ENCODE results near the gene CD83.
A peak's percentile ranks its signal among the peaks of the same experiment; 100 is the strongest.

Gene CD83

GRCh38 chr6:14108571-14109410, 8.8 kb upstream of the CD83 start:
- no peak for TF ChIP-seq CTCF (IDR thresholded peaks at IDR 0.05; ENCODE audit: low read depth, low read length)
- H3K4me3 ChIP-seq (replicated peaks in 1 of 2; ENCODE audit: low read depth in 2 of 2, low read length in 2 of 2) = no peak overlapping the region
- no peak for DNase-seq (ENCODE audit: low read depth in 2 of 2)

DNA sequence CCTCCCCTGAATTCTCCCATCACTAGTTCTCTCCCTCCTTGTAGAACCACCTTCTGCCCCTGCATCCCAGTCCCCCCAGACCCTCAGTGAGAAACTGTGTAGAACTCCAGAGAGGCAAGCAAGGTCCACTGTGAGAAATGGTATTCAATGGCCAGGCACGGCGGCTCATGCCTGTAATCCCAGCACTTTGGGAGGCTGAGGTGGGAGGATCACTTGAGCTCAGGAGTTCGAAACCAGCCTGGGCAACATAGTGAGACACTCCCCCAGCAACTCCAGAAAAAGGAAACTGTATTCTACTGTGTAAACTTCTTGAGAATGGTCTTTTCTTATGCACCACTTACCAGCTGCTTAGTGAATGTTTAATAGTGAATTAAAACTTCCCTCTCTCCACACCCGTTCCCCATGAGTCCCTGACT, 8.2 kb upstream of the CD83 start:
- DNase-seq (ENCODE audit: low read depth in 2 of 2) = no peak
- TF ChIP-seq CTCF (IDR thresholded peaks at IDR 0.05; ENCODE audit: low read depth, low read length) = no peak

GRCh38 chr6:14110001-14110818, 7.4 kb upstream of the CD83 start:
- no peak for DNase-seq (ENCODE audit: low read depth in 2 of 2)
- no peak overlapping the region for H3K4me3 ChIP-seq (replicated peaks in 1 of 2; ENCODE audit: low read depth in 2 of 2, low read length in 2 of 2)
- TF ChIP-seq CTCF (IDR thresholded peaks at IDR 0.05; ENCODE audit: low read depth, low read length) = no peak

More for the DNA sequence above, 8.2 kb upstream of the CD83 start:
- no peak overlapping the region for H3K4me3 ChIP-seq (replicated peaks in 1 of 2; ENCODE audit: low read depth in 2 of 2, low read length in 2 of 2)

DNA sequence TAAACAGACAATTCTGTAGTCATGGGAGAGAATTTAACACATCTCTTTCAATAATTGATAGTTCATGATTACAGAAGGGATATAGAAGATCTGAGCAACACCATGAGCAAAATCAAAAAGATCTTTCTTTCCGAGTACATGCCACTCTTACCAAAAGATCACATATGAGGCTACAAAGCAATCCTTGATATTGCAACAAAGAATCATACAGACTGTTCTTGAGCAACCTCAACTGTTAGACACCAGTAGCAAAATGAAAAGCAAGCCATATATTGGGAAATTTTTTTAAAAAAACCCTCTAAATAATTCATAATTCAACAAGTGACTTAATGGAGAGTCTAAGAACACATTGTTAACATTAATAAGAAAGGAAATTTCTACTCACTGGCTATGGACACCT, 3.6 kb upstream of the CD83 start:
- TF ChIP-seq CTCF (IDR thresholded peaks at IDR 0.05; ENCODE audit: low read depth, low read length) = no peak
- DNase-seq (ENCODE audit: low read depth in 2 of 2) = no peak
- no peak overlapping the region for H3K4me3 ChIP-seq (replicated peaks in 1 of 2; ENCODE audit: low read depth in 2 of 2, low read length in 2 of 2)

DNA sequence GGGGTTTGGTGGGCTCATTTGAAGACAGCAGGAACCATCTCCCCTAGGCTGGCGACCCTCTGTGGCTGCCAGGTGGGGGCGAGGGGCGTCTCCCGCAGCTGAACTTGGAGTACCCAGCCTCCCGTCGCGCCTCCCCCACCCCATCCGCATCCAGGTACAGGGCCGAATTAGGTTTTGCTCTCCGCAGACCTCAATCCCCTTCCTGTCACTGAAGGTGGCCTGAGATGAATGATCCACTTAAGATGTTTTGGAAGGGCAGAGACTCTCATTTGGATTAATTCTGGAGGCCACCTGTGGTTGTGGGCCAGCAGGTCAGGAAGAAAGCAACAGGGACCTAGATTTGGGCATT, 493 bp downstream of the CD83 start:
- no peak for TF ChIP-seq CTCF (IDR thresholded peaks at IDR 0.05; ENCODE audit: low read depth, low read length)
- peak overlapping the region; percentile 42 to 59 for H3K4me3 ChIP-seq (replicated peaks in 1 of 2; ENCODE audit: low read depth in 2 of 2, low read length in 2 of 2)
- DNase-seq (ENCODE audit: low read depth in 2 of 2) = no peak

DNA sequence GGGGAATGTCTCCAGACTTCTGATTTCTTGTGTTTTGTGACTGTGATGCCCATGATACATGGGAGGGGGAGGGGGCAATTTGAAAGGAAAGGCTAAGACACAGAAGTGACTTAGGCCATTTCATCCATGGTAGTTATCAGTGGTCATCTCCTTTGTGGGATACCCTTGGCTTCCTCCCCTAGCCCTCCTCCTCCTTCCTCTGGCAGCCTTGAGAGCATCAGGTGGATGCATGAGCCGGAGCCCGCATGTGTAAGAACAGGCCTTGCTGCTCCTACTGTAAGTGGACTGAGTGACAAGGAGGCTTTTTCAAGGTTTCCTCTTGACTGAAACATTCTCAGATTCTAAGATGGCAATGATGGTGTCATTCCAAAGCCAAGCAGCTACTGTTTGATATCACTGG, 874 bp downstream of the CD83 start:
- no peak for DNase-seq (ENCODE audit: low read depth in 2 of 2)
- TF ChIP-seq CTCF (IDR thresholded peaks at IDR 0.05; ENCODE audit: low read depth, low read length) = no peak
- H3K4me3 ChIP-seq (replicated peaks in 1 of 2; ENCODE audit: low read depth in 2 of 2, low read length in 2 of 2) = no peak overlapping the region
